ENCODE measurements around the gene RASGRP4.

Gene RASGRP4

GRCh38 chr19:38434549-38435051 lies 8.6 kb upstream of the RASGRP4 start:
- no peak for DNase-seq (ENCODE audit: low spot score)

GRCh38 chr19:38433268-38433733 lies 7.3 kb upstream of the RASGRP4 start, which contains the start of gene RYR1:
Gene RYR1 (plus strand): TSS chr19:38433691. CDS start chr19:38433830, 139 bp downstream.
- TF ChIP-seq CTCF (IDR thresholded peaks at IDR 0.05; ENCODE audit: extremely low read depth, missing control alignments): no peak
- DNase-seq (ENCODE audit: low spot score): peak; percentile 82

More at GRCh38 chr19:38434549-38435051, 8.6 kb upstream of the RASGRP4 start:
- no peak for TF ChIP-seq CTCF (IDR thresholded peaks at IDR 0.05; ENCODE audit: extremely low read depth, missing control alignments)

GRCh38 chr19:38430931-38431330 lies 4.9 kb upstream of the RASGRP4 start:
- no peak for TF ChIP-seq CTCF (IDR thresholded peaks at IDR 0.05; ENCODE audit: extremely low read depth, missing control alignments)
- no peak for DNase-seq (ENCODE audit: low spot score)

- TF ChIP-seq CTCF (IDR thresholded peaks at IDR 0.05; ENCODE audit: extremely low read depth, missing control alignments): no peak
- DNase-seq (ENCODE audit: low spot score): no peak
Measured at GRCh38 chr19:38429811-38430156, 3.8 kb upstream of the RASGRP4 start.

GRCh38 chr19:38429055-38429810 lies 3.2 kb upstream of the RASGRP4 start:
- no peak for TF ChIP-seq CTCF (IDR thresholded peaks at IDR 0.05; ENCODE audit: extremely low read depth, missing control alignments)
- no peak for DNase-seq (ENCODE audit: low spot score)

GRCh38 chr19:38427035-38427677 lies 1.1 kb upstream of the RASGRP4 start:
- DNase-seq (ENCODE audit: low spot score): peak; percentile 74

GRCh38 chr19:38425222-38425809 lies 703 bp downstream of the RASGRP4 start:
- no peak for TF ChIP-seq CTCF (IDR thresholded peaks at IDR 0.05; ENCODE audit: extremely low read depth, missing control alignments)
- no peak for DNase-seq (ENCODE audit: low spot score)

All from GM20000 (cell line).